Activated CD8-positive, alpha-beta memory T cell treated with anti-CD3 and anti-CD28 coated beads, Interleukin-2, amount 50 U/mL, for 24 hours (primary cell): ENCODE data around the gene FCHO2.

ENCODE experiments used
- DNase-seq: peaks from one replicate; pipeline ENCODE4 v3.0.0-alpha.2; 2020; ENCODE audit errors: extremely low read depth

Gene FCHO2

GRCh38 chr5:73135429-73136054 lies 179.7 kb downstream of the FCHO2 start:
- DNase-seq: no peak

GRCh38 chr5:73136055-73136562 lies 180.3 kb downstream of the FCHO2 start:
- DNase-seq: no peak

- no peak for DNase-seq
Observed at GRCh38 chr5:73137563-73138530, 182.0 kb downstream of the FCHO2 start.

GRCh38 chr5:73139485-73139884 lies 183.6 kb downstream of the FCHO2 start:
- DNase-seq: no peak
